NCI-H146 (cell line): ENCODE results near the gene SIRPA.
A peak's percentile ranks its signal among the peaks of the same experiment; 100 is the strongest.

ENCODE experiments used
- DNase-seq: peaks from one replicate; lab custom pipeline; 2025; lab: John Stamatoyannopoulos, UW

SIRPA gene

GRCh38 chr20:1951436-1952115 is 56.4 kb downstream of the SIRPA start:
- no peak for DNase-seq

DNA sequence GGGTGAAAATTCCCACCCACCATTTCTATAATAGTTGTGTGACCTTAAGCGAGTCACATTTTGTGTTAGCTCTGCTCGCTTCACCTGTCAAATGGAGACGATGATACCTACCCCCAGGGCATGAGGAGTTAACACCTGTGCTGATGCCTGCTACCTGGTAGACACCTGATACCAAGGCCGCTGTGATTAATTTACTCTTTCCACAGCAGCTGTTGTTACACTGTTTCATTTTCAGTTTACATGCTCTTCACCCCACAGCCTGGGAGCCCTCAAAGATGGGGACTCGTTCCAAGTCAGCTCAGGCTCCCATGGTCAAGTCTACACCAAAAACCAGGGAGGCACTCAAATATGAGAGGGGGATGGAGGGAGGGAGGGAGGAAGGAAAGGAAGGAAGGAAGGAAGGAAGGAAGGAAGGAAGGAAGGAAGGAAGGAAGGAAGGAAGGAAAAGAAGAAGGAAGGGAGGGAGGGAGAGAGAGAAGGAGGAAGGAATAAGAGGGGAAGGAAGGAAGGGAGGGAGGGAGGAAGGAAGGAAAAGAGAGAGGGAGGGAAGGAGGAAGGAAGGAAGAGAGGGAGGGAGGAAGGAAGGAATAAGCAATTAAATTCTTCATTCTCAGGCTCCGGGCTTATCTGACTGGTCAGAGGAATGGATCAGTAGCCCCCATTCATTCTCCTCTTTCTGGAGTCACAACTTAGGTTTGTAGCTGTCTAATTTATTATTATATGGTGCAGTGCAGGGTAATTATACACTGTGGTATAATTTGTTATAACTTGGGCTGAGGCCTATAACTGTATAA is 57.7 kb downstream of the SIRPA start:
- peak; percentile 59 for DNase-seq

- no peak for DNase-seq
These were observed 58.4 kb downstream of the SIRPA start for GRCh38 chr20:1953621-1954020.

DNA sequence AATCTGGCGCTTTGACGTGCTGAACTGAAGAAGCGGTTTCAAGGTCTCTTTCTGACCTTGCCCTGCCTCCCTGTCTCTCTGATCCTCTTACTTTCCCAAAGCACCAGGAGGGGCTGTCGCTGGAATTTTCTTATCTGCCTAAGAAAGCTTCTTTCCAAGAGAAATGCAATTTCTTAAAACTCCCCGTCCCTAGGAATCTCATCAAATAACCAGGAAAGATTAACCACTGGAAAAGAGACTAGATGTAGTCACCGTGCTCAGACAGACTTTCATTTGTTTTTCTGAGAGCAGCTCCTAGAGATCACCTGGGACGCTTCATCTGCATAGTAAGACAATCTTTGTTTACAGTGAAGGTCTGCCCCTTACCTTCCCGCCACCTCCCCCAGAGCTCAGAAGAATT is 60.0 kb downstream of the SIRPA start:
- DNase-seq, result no peak

- no peak for DNase-seq
These were observed 63.2 kb downstream of the SIRPA start for GRCh38 chr20:1958426-1958825.

- DNase-seq, result no peak
These were observed 63.9 kb downstream of the SIRPA start for GRCh38 chr20:1959156-1959555.

DNA sequence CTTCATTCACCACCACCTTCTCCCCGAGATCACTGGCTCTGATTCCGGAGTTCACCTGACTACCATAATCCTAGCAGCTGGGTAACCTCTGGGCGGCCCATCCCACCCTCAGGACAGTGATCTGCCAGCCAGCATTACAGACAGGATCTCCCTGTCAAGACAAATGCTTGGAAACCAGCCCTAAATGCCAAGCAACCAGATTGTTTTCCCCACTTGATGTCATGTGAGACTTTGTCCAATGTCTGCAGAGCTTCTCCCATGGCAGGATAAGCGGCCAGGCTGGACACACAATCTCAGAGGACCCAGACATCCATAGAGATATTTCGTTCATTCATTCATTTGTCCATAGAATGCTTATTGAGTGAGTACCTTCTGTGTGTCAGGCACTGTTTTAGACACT is 66.2 kb downstream of the SIRPA start:
- no peak for DNase-seq

GRCh38 chr20:1964061-1964460 is 68.9 kb downstream of the SIRPA start:
- no peak for DNase-seq

- DNase-seq, result no peak
These were observed 69.6 kb downstream of the SIRPA start for GRCh38 chr20:1964659-1965405.

DNA sequence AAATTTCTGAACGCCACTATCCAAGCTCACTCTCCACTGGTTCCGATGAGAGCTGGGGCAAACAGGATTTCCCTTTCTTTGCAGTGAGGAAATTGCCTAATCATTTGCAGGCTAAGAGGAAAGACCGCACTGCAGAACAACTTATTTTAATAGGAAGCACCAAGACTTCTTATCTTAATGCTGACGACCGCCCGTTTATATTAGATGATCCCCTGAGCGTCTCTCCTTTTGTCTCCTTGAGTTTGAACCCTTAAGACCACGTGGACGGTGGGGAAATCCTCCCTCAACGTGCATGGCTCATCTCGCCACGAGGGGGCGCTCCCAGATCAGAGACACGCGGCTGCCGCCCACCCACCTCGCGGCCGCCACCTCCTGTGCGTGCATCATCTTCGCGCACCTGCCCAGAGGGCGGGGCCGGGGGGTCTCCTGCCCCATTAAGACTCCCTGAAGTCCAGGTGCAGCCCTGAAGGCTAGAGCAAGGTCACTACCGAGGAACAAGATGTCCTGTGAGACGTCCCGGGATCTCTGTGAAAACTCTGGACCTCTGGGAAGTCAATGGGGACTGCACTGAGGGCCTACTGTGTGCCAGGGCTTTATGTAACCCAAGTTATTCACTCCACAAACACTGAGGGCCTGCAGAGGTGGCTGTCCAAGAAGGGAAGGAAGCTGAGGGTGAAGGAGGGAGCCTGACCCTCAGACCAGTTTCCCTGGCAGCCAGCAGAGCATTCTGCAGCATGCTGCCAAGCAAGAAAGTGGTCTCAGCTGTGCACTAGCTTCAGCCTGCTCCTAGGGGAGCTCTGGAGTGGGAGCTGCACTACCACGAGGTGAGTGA is 70.5 kb downstream of the SIRPA start:
- peak; percentile 70 for DNase-seq

DNA sequence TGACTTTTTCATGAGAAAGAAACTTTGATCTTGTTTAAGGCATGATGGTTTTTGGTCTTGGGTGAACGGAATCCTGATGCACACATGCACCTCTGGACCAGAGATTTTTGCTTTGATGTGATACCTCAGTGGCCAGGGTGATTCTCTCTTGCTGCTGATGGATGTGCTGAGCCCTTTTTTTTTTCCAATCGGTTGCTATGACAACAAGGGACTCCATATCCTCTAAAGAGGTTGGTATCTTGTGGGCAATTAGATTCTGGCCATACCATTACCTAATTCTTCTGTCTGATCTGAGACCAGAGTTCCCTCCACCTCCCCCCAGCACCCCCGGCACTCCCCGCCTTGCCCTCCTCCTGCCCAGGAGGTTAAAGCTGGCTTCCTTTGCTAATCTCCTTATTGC is 73.8 kb downstream of the SIRPA start:
- no peak for DNase-seq

DNA sequence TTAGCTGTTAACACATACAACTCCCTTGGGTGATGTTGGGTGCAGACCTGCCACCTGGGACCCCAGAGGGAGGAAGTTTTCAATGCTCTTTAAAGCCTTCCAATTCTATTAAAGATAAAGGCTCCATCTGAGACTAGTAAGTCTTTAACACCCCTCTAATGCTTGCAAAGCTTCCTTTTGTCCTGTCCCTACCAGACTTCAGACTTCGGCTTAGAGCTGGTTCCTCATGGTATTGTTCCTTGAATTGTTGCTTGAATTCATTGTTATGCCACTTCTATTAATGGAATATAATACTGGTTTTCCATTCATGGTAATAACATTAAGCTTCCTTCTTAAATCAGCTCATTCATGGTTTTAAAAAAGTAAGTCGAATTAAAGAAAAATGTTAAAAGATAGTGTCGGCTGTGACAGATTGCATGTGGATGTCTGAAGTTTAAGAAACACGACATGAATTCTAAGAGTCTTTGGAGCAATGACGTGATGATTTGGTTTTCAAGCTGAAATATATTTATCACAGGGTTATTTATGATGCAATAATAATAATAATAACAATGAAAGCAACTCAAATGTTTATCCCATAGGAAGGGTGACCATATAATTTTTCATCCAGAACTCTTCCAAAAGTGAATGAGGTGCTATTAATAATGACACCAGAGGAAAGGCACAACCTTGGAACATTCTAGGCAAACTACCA is 76.8 kb downstream of the SIRPA start:
- DNase-seq, result no peak

DNA sequence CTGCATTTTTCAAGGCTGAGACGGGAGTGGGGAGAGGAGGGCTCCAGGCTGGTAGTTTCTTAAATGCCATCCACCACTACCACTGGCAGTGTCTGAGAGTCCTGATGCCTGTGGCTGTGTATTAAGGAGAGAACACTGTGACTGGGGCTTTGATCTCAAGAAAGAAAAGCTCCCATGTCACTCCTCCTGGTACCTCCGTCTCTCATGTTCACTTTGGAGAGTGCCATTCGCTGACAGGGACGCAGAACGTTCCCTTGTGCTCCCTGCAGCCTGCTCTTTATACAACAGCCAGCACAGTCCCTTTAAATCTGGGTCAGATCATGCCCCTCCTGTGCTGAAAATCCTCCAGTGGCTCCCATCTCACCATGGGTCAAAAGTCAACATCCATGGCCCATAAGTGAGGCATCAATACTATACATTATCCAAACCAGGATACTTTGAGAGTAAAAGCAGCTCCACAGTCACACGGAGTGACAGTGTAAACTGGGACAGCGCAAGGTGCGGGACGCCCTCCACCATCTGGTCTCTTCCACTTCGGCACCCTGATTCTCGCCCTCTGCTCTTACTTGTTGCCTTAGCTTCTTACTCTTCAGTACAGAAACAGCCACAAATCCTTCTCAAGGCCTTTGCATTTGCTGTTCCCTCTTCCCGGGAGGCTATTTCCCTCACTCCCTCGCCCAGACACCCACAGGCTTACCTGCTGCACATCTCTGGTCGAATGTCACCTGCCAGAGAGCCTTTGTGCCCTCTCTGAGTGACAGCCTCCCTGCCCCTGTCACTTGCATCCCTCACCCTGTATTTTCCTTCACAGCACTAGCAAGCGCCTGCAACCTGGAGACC is 78.6 kb downstream of the SIRPA start:
- DNase-seq, result no peak

GRCh38 chr20:1975291-1975690 is 80.1 kb downstream of the SIRPA start:
- no peak for DNase-seq

DNA sequence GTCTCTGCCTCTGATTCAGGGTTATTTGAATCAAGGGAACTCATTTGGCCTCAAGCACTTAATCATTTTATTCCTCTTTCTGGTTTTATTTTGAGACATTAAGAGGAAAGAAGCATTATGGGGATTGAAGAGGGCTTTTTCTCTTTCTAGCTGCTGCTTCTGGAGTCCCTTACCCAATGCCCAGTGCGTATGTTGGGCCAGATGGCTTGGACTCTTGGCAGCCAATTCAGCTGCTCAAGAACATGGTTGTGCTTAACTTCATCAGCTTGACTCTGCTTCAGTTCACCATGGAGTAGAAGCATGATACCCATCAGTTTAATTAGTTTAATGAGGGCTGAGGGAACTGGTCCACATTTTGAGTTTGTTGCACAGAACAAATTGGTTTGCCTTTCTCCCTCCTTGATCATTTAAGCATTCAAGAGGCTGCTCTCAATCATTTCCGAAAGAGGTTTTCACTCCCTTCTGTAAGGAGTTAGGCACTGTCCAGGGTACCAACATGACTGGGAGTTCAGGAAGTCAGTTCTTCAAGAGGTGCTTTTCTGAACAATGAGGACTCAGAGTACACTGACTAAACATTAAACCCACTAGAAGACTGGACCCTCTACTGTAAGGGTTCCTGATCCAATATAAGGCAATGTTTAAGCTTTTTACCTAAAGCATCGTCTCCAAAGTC is 84.0 kb downstream of the SIRPA start:
- DNase-seq, result no peak

- no peak for DNase-seq
These were observed 87.5 kb downstream of the SIRPA start for GRCh38 chr20:1982686-1983085.

- no peak for DNase-seq
These were observed 88.1 kb downstream of the SIRPA start for GRCh38 chr20:1983301-1983700.

DNA sequence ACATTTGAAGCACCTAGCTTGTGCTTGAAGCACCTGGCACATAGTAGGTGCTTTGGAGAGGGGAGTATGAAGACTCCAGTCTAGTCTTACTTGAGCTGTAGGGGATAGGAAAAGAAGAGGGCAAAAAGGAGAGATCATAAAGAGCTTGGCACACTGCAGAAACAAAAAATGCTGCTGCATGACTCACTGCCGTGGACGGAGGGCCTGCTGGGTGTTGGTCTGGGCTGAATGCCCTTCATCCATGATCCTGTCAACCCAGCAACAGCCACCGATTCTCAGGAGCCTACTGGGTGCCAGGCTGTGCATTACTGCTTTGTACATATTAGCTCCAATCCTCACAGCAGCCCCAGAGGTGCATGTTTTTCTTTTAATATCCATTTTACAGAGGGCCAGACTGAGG is 92.6 kb downstream of the SIRPA start:
- no peak for DNase-seq
